Loucy (cell line): ENCODE results near the gene LRRC4C.

ENCODE experiments used
- H2AFZ ChIP-seq: fragments of 200-600 bp; sonication (generic); 2 replicates; pipeline ENCODE4 v1.6.0; 2016; ENCODE audit warnings: antibody characterized with exemption, mild to moderate bottlenecking, low read length, moderate library complexity
- H3F3A ChIP-seq: fragments of 200-600 bp; 2 replicates; pipeline ENCODE4 v1.6.0; 2016; ENCODE audit warnings: antibody characterized with exemption, low read depth, mild to moderate bottlenecking
- H3K27me3 ChIP-seq: fragments of 200-600 bp; sonication (generic); 2 replicates; pipeline ENCODE4 v1.6.1; 2014; ENCODE audit warnings: low read length, mild to moderate bottlenecking; ENCODE audit not compliant: insufficient read depth, poor library complexity, severe bottlenecking
- H3K36me3 ChIP-seq: fragments of 200-600 bp; sonication (generic); 2 replicates; pipeline ENCODE4 v1.6.1; 2016; ENCODE audit warnings: low read length; ENCODE audit not compliant: insufficient read depth
- H3K4me1 ChIP-seq: fragments of 200-600 bp; sonication (generic); 2 replicates; pipeline ENCODE4 v1.5.1; 2014; ENCODE audit warnings: low read length, mild to moderate bottlenecking; ENCODE audit not compliant: insufficient read depth, poor library complexity, severe bottlenecking
- H3K4me2 ChIP-seq: fragments of 200-600 bp; sonication (generic); 2 replicates; pipeline ENCODE4 v1.6.0; 2014; ENCODE audit warnings: antibody characterized with exemption, low read length, low read depth, mild to moderate bottlenecking; ENCODE audit not compliant: poor library complexity, severe bottlenecking
- H3K4me3 ChIP-seq: fragments of 200-600 bp; sonication (generic); 2 replicates; pipeline ENCODE4 v1.5.1; 2014; ENCODE audit warnings: low read length, mild to moderate bottlenecking, mixed read lengths; ENCODE audit not compliant: poor library complexity, severe bottlenecking
- H3K79me2 ChIP-seq: fragments of 200-600 bp; sonication (generic); 2 replicates; pipeline ENCODE4 v1.6.1; 2014; ENCODE audit warnings: low read length; ENCODE audit not compliant: insufficient read depth
- H3K9ac ChIP-seq: fragments of 200-600 bp; sonication (generic); 2 replicates; pipeline ENCODE4 v1.6.0; 2014; ENCODE audit warnings: mild to moderate bottlenecking, low read depth, low read length, moderate library complexity; ENCODE audit not compliant: poor library complexity, severe bottlenecking
- H3K9me2 ChIP-seq: fragments of 200-600 bp; sonication (generic); replicated peaks from 2 replicates; pipeline ENCODE4 v1.6.1; 2016; ENCODE audit warnings: low read depth, low read length, mixed read lengths
- H3K9me3 ChIP-seq: fragments of 200-600 bp; sonication (generic); 2 replicates; pipeline ENCODE4 v1.6.1; 2014; ENCODE audit warnings: mild to moderate bottlenecking, antibody characterized with exemption, low read length, low read depth; ENCODE audit not compliant: insufficient read depth
- H4K20me1 ChIP-seq: fragments of 200-600 bp; sonication (generic); 2 replicates; pipeline ENCODE4 v1.6.0; 2014; ENCODE audit warnings: antibody characterized with exemption, low read length, mild to moderate bottlenecking; ENCODE audit not compliant: insufficient read depth, poor library complexity, severe bottlenecking
- CTCF ChIP-seq: fragments of 200-600 bp; sonication (generic); conservative IDR thresholded peaks from 2 replicates; pipeline ENCODE4 v1.5.1; 2014; ENCODE audit warnings: mild to moderate bottlenecking, antibody characterized with exemption, low read length
- EZH2phosphoT487 ChIP-seq: fragments of 200-600 bp; IDR thresholded peaks from 2 replicates; pipeline ENCODE4 v1.6.1; 2018; ENCODE audit warnings: antibody characterized with exemption, mild to moderate bottlenecking, moderate library complexity, borderline replicate concordance

LRRC4C gene

GRCh38 chr11:41498726-41499125 lies 39.3 kb upstream of the LRRC4C start:
- H2AFZ ChIP-seq = no peak overlapping the region
- H3F3A ChIP-seq = no peaks in the 10 kb centered on the region
- no peaks in the 10 kb centered on the region for H4K20me1 ChIP-seq
- H3K4me1 ChIP-seq = no peaks in the 10 kb centered on the region
- H3K4me3 ChIP-seq = no peak overlapping the region
- no peaks in the 10 kb centered on the region for H3K79me2 ChIP-seq
- H3K9ac ChIP-seq = no peak overlapping the region
- H3K36me3 ChIP-seq = no peaks in the 10 kb centered on the region
- H3K9me2 ChIP-seq = no peaks in the 10 kb centered on the region
- no peak overlapping the region for H3K4me2 ChIP-seq
- no peaks in the 10 kb centered on the region for H3K9me3 ChIP-seq
- no peaks in the 10 kb centered on the region for H3K27me3 ChIP-seq
- no peak for TF ChIP-seq EZH2phosphoT487
- peak; percentile 52 for TF ChIP-seq CTCF

- Histone ChIP-seq H3K9me2 (no peaks in the 10 kb centered on the region), H4K20me1 (no peaks in the 10 kb centered on the region), H3K9ac (no peak overlapping the region), H3K4me2 (no peak overlapping the region), H3F3A (no peaks in the 10 kb centered on the region), H2AFZ (no peak overlapping the region), H3K79me2 (no peaks in the 10 kb centered on the region), H3K4me3 (no peak overlapping the region), H3K4me1 (no peaks in the 10 kb centered on the region), H3K27me3 (no peaks in the 10 kb centered on the region), H3K9me3 (no peaks in the 10 kb centered on the region), H3K36me3 (no peaks in the 10 kb centered on the region)
- TF ChIP-seq CTCF (no peak), EZH2phosphoT487 (no peak)
Observed at GRCh38 chr11:41497974-41498373, 38.5 kb upstream of the LRRC4C start.

- Histone ChIP-seq H4K20me1 (no peaks in the 10 kb centered on the region), H3K27me3 (no peaks in the 10 kb centered on the region), H3K9ac (no peak overlapping the region), H2AFZ (no peak overlapping the region), H3K4me2 (no peak overlapping the region), H3F3A (no peaks in the 10 kb centered on the region), H3K9me3 (no peaks in the 10 kb centered on the region), H3K9me2 (no peaks in the 10 kb centered on the region), H3K4me1 (no peaks in the 10 kb centered on the region), H3K4me3 (no peak overlapping the region), H3K36me3 (no peaks in the 10 kb centered on the region), H3K79me2 (no peaks in the 10 kb centered on the region)
- TF ChIP-seq CTCF (no peak), EZH2phosphoT487 (no peak)
Observed at GRCh38 chr11:41494716-41495115, 35.3 kb upstream of the LRRC4C start.
